CD4-positive, alpha-beta T cell treated with Interleukin-17A for 1 hour (primary cell): ENCODE data around the gene UNK.
"Not testable (repeated sequence)": the region's sequence is repeated elsewhere in the genome, so short reads cannot be mapped to it uniquely, and the experiment has no call there.

Experiments used
- DNase-seq: peaks from one replicate; pipeline ENCODE4 v3.0.0-alpha.2; 2020

UNK gene

DNA sequence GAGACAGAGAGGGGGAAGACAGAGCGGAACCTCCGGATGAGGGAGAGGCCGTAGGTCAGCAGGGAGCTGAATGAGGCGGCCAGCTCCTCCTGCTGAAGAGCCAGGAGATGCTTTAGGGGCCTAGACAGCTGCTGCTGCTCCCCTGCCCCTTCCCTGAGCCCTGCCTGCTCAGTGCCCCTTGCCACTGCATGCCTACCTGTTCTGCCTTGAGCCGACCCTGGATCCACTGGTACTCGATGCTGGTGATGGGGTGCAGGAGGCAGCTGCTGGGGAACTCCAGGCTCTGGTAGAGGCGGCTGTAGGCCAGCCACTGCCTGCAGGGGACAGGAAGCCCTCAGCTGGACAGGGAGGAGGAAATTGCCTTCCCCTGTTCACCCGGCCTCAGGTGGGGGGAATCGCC, 52.0 kb downstream of the UNK start:
- no peak for DNase-seq

DNA sequence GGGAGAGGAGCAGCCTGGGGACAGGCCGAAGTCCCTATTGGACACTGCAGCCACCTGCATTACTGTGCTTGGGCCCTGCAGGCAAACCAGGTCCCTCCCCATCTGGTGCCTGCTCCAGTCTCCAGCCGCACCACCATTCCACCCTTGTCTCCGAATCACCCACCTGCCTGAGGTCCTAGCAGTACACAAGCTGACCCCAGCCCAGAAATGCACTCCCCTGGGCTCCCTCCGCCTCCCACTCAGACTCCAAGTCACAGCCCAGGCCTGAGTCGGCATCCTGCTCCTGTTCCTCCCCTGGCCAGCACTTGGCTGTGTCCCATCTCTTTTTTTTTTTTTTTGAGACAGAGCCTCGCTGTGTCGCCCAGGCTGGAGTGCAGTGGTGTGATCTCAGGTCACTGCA, 53.3 kb downstream of the UNK start:
- DNase-seq = no peak

DNA sequence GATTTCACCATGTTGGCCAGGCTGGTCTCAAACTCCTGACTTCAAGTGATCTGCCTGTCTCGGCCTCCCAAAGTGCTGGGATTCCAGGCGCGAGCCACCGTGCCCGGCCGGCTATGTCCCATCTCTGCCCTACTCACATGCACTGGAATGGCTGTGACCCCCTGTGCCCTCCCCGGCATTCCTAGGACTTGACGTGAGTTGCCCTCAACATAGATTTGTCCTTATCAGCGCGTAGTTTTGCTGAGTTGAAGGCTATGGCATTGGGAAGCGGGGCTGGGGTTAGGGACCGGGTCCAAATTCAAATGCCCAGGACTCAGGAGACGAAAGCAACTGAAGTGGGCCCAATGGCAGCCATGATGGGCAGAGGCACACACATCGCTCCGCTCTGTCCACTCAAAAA, 53.8 kb downstream of the UNK start:
- DNase-seq = no peak

DNA sequence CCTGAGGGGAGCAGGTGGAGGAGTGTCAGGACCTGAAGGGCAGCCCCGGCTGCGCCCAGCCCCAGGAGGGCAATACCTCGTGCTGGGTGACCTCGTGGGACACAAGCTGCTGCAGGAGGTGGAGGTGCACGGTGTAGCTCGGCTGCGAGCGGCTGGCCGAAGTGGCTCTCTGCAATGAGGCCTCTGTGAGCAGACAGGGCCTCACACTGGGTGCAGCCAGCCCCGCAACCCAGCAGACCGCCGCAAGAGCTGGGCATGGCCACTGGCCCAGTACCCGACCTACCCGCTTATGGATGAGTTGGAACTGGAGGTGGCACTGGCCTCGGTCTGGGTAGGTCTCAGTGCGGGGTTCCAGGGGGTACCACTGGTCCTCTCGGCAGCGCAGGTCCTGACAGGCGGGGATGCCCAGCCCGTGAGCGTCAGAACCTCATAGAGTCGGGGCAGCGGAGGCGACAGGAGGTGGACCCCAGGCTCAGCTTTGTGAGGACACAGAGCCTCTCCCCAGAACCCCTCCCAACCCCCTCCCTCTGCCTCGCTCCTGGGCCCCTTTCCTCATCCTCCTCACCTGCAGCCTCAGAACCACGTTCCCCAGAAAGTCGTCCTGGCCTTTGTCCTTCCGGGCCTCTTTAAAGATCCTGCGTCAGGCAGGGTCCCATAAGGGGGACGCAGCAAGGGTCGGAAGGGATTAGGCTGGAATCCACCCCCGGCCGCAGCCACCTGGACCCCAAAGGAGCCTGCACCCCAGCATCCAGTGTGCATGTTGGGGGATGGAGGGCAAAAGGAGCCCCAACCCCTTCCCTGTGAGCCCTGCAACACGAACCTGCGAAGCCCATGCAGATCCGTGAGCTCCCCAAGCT, 55.6 kb downstream of the UNK start:
- no peak for DNase-seq

DNA sequence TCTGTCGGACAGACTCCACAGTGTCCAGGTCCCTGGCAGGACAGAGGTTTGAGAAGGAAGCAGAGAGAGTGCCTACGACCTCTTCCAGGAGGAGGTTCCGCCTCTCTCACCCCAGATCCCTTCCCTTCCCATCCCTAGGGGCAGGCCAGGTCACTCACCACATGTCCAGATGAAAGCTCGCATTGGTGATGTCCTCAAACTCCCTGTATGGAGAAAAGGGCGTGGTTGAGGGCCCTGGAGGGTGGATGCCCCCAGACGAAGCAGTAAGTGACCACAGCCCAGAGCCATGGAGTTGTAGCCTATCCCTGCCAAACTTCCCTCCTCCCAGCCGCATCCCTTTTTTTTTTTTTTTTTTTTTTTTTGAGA, 56.2 kb downstream of the UNK start:
- no peak for DNase-seq

DNA sequence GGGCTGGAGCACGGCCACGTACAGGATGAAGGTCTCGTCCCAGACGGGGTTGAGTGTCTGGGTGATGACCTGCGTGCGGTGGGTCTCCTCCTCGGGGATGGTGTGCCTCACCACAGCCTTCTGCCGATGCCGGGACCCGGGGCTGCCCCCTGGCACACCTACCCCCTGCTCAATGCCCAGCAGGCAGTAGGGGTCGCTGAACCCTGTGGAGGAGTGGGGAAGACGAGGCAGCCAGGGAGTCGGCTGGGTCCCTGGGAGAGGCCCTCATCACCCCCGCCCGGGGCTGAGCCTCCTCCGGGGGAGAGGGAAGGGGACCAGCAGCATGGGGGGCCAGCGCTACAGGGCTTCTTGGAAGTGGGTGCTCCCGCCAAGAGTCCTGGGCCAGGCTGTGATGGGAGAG, 57.8 kb downstream of the UNK start:
- DNase-seq = no peak

DNA sequence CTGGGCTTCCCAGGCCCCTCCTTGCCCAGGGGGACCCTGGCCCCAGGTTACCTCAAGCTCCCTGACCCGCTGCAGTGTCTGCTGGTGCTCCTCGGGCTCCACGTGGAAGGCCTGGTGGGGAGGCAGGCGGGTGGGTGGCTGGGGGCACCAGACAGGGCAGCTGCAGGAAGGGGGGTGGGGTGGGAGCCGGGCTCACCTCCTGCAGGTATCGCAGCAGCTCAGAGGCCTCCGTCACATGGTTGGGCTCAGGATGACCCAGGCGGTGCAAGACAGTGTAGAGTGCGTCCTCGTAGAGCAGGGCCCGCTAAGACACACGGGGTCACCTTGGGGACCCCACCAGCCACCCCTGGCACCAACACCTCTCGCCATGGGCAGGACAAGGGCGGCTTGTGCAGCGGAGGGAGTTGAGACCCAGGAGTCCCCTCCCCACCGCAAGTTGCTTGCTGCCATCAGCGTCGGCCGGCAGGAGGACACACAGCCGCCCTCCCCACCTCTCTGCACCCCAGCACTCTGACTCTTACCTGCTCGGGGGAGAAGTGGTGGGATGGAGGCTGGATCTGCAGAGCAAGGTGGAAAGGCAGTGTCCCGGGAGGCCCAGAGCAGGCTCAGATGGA, 58.5 kb downstream of the UNK start:
- DNase-seq = peak; percentile 42

DNA sequence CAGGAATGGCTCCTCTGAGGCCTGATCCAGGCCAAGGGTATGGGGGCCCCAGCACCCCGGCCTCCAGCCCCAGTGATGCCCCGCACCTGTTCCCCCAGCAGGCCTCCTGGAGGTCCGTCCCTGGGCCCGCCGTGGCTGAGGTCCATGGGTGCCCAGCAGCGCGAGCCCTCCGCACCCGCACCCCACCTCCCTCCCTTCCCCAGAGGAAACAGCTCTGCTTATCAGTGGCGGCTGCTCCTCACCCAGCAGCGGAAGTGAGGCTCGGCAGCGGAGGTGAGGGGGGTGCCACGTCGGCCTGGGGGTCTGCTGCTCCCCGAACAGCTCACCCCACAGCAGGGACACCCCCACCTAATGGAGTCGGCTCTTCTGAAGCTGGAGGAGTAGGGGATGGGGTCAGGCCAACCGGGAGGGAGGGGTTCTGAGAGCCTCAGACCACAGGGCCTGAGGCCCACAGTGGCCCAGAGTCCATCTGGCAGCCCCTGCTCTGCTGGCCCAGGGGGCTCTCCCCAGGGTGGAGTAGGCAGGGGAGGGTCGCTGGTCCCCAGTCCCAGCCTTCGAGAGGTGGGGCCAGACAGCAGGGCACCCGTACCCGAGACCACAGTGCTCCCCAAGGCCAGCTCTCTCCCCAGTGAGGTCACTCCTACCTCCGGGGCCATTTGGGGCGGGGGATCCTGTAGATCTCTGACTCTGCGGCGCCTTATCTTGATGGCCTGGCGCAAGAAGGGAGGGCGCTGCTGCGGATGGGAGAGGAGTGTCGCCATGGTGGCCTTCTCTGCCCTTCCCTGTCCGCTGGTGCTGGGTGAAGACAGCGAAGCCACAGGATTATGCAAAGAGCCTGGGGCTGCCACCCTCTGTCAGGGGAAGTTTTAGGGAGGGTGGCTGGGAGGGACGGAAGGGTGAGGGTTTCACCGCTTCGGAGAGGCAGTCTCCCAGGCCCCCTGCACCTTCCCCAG, 59.2 kb downstream of the UNK start, which contains the start of gene UNC13D:
TSS of gene UNC13D (minus strand) at position 828 of the 953 bp plus-strand sequence. CDS start at position 761, 67 bp downstream.
- peak; percentile 76 for DNase-seq

DNA sequence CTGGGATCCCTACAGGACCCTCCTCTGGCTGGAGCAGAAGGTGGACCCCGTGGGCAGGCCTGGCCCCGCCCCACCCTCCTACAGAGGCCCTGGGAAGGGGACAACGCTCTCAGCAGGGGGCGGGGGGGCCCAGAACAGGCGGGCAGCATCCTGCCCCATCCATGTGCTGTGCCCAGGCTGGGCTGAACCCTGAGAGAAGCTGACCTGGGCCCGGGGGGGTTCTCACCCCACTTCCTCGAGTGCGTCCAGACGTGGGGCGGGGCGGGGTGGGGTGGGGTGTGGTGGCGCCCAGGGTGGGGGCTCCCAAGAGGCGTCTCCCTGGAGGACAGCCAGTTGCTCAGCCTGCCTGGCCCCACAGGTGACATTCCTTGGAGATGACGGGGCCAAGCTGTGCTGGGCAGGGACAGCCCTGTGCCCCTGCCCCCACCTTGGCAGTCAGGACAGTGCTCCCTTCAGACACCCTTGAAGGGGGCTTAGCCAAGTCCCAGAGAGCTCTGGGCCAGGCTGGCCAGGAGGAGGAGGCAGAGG, 60.0 kb downstream of the UNK start:
- peak; percentile 46 for DNase-seq

DNA sequence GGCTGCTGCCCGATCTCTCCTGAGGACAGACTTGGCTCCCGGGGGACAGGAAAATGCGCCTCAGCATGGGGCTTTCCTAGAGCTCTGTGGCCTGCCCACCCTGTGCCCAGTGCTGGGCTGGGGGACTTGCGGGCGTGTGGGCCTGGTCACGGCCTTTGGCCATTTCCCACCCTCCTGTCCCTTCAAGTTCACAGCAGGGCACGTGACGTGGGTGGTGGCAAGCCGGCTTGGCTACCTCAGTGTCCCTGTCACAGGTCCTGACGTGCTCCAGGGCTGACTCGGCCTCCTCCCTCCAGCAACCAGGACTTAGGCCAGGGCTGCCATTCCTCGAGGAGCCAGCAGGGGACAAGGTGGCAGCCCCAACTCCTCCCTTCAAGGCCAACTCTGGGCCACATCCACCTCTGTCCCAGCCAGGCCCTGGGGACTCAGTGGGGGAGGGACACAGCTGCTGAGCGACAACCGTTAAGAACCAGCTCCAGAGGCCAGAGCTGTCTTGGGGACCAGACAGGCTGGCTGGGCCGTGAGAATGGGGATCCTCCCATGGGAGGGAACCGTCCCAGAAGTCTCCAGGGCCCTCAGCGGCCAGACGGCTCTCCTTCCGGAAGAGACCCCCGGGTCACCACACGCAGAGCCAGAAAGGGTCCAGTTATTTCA, 60.6 kb downstream of the UNK start:
- DNase-seq = peak; percentile 69

DNA sequence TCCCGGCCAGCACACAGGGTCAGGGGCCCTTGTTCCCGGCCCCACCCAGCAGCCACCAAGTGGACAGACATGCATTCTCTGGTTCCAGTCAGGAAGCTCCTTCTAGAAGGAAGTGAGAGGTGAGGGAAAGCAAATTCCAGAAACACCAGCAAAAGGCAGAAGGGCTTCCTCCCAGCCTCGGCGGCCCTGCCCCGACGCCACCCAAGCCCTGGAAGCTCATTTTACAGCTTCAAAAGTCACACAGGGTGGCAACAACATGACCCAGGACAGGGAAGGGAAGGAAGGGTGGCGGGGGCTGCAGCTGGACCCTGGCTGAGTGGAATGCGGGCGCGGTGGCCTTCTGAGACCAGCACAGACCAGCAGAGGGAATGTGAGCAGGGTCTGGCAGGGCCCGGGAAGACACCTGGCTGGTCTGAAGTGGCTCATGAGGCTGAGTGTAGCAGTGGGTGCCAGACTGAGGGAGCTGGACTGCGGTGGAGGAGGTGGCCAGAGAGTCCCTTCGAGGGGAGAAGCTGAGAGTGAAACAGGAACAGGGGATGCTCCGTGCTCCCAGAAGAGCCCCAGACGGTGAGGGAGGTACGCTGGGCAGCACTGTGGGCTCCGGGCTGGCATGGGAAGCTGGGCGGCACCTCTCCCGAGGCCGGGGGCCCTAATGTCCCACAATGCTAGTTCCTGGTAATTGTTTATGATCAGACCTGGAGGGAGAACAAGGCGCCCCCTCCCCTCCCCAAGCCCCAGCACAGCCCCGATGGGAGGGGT, 61.5 kb downstream of the UNK start:
- no peak for DNase-seq

DNA sequence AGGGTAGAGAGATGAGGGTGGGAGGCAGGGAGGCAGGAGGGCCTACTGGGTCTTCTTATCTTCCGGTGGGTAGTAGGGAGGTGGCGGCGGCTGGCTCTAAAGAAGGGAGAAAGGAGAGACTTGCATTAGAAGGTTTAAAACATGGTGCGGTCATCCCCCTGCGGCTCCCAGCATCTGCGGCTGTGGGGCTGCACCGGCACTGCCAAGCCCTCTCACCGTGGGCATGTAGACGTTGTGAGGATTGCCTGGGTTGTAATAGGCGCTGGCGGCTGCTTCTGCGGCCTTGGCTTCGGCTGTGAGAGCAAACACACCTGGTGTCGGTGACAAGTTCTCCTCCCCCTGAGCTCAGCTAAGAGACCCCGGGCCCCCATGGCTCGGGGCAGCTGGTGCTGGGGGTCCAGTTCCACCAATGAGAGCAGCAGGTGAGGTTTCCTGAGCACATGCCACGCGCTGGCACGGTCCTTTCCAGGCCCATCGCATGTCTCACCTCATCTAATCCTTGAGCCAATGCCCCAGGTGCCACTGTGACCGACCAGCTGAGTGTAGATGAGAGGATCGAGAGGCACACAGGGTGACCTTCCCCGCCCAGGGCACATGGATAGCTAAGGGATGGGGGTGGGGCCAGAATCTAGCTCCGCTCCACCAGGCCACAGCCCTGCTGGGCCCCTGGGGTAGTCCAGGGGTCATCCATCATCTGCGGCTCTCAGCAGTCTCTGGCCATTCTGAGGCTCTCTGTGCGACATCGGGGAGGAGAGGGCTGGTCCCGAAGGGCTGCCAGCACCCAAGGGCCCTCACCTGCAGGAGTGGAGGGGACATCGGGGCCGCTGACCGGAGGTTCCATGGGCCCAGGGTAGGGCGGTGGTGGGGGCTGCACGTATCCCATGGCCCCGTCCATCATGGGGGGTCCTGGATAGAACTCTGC, 62.3 kb downstream of the UNK start:
- DNase-seq = no peak

DNA sequence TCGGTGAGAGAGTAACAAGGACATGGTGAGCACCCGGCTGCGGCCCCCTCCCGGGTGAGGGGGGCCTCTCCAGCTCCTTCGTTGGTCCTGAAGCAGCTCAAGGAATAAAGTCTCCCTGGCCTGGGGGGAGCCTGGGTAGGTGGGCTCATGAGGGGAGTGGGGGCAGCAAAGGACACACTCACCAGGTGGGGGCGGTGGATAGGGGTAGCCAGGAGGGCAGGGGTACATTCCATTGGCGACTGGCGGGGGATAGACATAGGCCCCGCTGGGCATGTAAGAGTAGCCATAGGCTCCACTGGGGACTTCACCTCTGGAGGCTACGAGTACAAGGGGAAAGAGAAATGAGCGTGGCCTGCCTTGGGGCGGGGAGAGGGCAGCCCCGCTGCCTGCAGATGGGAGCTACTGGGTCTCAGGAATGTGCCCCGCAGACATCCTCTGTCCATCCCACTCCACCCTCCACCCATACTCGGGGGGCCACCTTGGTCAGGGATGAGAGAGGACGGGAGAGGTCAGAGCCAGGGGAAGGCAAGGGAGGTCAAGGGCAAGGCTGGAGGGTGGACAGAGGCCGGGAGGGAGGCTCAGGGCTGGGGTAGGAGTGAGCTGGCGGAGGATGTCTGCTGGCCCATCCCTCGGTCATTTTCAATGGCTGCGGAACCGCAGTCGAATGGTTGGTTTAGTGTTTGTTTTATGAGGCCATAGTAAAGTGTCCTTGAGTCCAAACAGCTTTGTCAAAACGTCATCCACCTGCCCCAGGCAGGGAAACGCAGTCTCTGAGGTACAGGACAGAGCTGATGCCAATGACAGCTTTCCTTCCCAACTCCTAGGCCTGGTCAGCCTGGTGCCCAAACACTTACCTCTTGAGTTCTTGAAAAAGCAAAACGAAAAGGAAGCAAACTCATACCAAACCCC, 63.3 kb downstream of the UNK start:
- DNase-seq = no peak

DNA sequence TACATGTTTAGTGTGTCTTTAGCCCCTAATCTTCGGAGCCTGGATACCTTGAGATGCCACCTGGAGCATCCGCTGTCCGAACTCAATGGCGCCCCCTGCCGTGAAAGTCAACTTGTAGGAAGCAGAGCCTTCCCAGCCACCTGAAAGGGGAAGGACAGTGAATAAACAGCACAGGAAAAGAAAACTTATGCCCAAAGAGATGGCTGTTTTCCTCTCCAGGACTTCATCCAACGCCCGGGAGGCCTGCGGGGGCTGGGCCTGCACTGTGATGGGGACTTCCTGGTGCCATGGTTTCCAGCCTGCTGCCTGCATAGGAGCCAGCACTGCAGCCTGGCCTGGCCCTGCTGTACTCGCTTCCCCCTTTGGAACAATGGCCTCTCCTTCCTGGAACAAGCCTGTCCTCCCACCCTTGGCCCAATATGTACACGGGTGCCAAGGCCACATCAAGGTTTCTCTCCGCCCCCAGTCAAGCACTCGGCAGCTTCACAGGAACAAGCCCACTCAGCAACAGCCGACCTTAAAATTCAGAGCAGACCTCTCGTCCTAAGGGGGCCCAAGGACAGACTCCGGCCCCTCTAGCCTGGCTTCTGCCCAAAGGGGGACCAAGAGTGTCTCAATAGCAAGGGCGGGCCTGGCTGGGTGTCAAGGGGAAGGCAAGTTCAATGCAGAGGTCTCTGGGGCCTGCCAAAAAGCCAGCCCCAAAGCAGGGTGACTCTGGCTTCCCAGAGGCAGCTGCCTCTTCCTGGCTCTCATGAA, 64.1 kb downstream of the UNK start:
- DNase-seq = peak; percentile 84

DNA sequence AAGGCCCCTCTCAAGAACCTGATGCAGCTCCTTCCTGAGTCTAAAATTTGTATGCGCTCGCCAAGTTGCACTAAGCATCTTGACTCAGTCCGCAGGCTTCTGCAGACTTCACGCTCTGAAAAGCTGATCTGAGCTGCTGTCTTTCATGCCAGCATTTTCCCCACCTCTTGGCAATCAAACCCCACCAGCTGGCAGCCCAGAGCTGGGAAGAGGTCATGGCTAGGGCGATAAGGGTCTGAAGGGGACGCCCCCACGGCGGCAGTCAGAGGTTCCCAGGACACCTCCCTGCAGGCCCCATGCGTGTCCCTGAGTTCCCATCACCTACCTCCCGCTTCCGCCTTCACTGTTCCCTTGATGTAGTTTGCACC, 64.7 kb downstream of the UNK start:
- DNase-seq = no peak

DNA sequence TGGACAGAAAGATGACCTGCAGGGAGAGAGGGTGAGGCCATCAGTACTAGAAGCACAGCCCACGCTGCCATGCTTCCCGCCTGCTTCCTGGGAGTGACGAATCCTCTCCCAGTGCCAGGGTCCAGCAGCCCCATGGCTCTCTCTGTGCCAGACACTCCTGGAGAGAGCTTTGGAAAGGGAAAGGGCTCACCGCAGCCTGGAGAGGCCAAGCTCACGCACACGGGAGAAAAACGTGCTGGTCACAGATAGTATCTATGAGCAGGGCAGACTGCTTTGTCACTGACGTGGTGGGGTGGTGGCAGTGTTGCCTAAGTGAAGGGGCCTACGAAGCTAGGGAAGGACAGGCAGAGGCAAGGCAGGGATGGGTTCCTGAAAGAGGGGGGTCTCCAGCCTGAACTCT, 65.1 kb downstream of the UNK start:
- DNase-seq = no peak

DNA sequence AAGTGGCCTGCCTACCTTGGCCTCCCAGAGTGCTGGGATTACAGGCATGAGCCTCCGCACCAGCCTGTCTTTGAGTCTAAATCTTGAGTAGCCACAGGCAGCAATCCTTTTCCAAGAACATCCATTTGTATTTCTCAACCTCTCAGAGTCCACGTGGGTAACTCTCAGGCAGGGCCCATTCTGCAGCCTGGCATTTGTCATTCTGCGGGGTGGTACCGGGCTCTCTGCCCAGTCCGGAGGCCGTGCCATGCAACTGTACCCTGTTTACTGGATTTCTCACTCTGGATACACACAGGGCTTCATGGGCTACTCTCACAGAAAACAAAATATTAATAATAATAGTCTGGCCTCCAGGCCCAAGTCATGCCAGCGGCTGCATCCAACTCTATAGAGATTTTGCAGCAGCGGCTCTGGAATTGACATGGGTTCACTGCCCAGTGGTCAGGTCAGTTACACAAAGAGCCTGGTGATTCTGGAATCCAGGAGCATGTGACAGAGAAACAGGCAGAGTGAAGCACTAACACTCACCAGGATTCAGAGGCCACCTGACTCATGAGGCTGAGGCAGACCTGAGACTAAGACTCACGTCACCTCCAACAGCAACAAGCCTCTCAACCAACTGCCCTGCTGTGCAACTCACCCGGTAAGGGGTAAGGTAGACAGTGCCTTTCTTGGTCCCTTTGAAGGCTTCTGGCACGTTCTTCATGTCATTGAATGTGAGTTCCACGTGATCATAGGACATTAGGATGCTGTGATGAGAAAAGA, 66.5 kb downstream of the UNK start:
- DNase-seq = no peak

DNA sequence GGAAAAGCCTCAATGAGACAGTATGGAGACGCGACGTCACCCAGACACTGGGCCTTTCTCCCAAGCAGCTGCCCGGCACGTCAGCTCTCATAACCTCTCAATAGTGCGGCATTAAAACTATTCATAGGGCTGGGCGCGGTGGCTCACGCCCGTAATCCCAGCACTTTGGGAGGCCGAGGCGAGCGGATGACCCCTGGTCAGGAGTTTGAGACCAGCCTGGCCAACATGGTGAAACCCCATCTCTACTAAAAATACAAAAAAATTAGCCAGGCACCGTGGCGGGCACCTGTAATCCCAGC, 67.0 kb downstream of the UNK start:
- not testable (repeated sequence) for DNase-seq
